ENCODE data around the gene RARG.

The RARG gene

GRCh38 chr12:53223389-53224060, 8.5 kb downstream of the RARG start:
- no peak for DNase-seq (ENCODE audit: low read depth)

GRCh38 chr12:53222806-53223261, 9.2 kb downstream of the RARG start:
- no peak for DNase-seq (ENCODE audit: low read depth)

GRCh38 chr12:53222170-53222721, 9.8 kb downstream of the RARG start:
- DNase-seq (ENCODE audit: low read depth): no peak

GRCh38 chr12:53221203-53222080, 10.6 kb downstream of the RARG start:
- DNase-seq (ENCODE audit: low read depth): no peak

- DNase-seq (ENCODE audit: low read depth): no peak
Measured at GRCh38 chr12:53220694-53221202, 11.3 kb downstream of the RARG start.

GRCh38 chr12:53219956-53220693, 11.9 kb downstream of the RARG start:
- no peak for DNase-seq (ENCODE audit: low read depth)

- DNase-seq (ENCODE audit: low read depth): no peak
Measured at GRCh38 chr12:53219292-53219955, 12.6 kb downstream of the RARG start.

GRCh38 chr12:53218551-53219291, 13.3 kb downstream of the RARG start:
- no peak for DNase-seq (ENCODE audit: low read depth)

- DNase-seq (ENCODE audit: low read depth): no peak
Measured at GRCh38 chr12:53217931-53218307, 14.1 kb downstream of the RARG start.

- DNase-seq (ENCODE audit: low read depth): no peak
Measured at GRCh38 chr12:53217051-53217930, 14.7 kb downstream of the RARG start.

GRCh38 chr12:53215497-53215896, 16.5 kb downstream of the RARG start:
- DNase-seq (ENCODE audit: low read depth): no peak

GRCh38 chr12:53214687-53215455, 17.1 kb downstream of the RARG start:
- no peak for DNase-seq (ENCODE audit: low read depth)

GRCh38 chr12:53214221-53214620, 17.8 kb downstream of the RARG start:
- DNase-seq (ENCODE audit: low read depth): no peak

GRCh38 chr12:53213348-53213747, 18.7 kb downstream of the RARG start:
- DNase-seq (ENCODE audit: low read depth): no peak

- no peak for DNase-seq (ENCODE audit: low read depth)
Measured at GRCh38 chr12:53212931-53213330, 19.1 kb downstream of the RARG start.

- DNase-seq (ENCODE audit: low read depth): no peak
Measured at GRCh38 chr12:53211476-53212381, 20.3 kb downstream of the RARG start.

- no peak for DNase-seq (ENCODE audit: low read depth)
Measured at GRCh38 chr12:53210843-53211242, 21.2 kb downstream of the RARG start.

- DNase-seq (ENCODE audit: low read depth): no peak
Measured at GRCh38 chr12:53208877-53209463, 23.0 kb downstream of the RARG start.
